Ramos (cell line): ENCODE data around the gene PDZRN4.

Experiments used
- in situ Hi-C: fragments of 300-500 bp; cut with MboI; formaldehyde crosslinking; loops from one replicate; pipeline ENCODE4 v1.14.3; 2022; ENCODE audit warnings: low sequenced_read_pairs; ENCODE audit not compliant: unreplicated experiment

Gene PDZRN4

DNA sequence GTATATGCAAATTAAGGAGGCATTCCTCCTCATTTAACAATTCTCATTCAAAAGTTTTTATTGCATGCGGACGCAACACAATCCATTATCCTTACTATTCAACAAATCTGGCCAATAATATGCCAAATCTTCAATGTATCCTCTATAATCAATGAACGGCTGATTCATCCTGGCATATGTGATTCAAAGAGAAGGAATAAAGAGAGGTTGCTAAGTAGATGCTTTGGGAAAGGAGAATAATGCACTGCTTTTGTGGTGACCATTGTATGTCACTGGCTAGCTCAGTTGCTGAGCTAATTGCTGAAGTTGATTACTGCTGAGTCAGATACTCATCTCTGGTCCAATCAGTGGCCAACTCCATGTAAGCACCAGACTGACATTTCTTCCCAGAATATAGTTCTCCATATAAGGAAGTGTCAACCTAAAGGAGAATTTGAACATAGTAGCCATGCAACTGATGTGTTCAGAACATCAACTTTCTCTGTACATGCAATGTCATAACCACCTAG lies 148.0 kb downstream of the PDZRN4 start:
- in situ Hi-C loops = no loop called here

DNA sequence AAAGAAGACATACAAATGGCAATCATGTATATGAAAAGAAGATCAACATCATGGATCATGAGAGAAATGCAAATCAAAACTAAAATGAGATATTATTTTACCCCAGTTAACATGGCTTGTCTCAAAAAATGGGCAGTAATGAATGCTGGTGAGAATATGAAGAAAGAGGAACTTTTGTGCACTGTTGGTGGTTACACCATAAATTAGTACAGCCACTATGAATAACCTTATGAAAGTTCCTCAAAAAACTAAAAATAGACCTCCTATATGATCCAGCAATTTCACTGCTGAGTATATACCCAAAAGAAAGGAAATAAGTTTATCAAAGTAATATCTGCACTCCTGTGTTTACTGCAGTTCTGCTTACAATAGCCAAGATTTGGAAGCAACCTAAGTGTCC lies 151.7 kb downstream of the PDZRN4 start:
- in situ Hi-C loops = no loop called here

DNA sequence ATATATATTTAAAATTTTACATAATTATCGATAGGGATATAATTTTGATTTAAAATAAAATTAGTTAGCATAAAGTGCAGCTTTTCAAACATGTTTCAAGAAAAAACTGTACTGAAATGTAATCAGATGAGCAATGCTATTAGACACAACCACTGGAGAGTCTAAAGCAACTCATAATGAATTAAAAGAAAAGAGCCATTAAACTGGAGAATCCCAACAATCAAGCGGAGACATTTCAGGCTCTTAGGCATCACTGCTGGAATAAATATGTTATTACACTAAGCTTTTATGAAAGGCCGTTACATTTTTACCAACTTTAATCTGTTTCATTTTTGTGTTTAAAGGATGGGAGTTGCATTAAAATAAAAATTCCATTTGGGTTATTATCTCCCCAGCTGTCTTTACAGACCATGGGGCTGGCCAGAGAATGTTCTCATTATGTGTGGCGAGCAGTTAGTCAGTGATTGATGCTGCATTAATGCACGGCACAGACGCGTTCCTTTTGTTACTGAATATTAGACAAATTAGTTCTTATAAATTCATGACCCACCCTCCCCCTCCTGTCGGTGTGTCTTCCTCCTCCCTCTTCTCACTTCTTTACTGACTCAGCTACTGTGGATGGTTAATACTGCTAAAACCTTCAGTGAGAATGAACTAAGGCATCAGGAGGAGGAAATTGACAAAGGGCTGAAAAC lies 156.8 kb downstream of the PDZRN4 start:
- in situ Hi-C loops = no loop called here

DNA sequence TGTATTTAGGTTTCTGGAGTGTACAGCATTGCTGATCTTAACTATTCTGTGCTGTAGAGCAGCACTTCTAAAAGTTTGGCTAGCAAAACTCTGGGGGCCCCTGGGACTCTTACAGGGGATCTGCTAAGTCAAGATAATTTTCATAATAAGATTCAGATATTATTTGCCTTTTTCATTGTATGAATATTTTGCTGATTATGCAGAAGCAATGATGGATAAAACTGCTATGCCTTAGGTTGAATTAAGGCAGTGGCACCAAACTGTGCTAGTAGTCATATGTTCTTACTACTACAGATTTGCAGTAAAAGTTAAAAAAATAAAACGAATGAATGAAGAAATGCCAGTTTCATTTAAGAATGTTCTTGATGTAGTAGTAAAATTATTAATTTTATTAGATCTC lies 160.1 kb downstream of the PDZRN4 start:
- in situ Hi-C loops = no loop called here

DNA sequence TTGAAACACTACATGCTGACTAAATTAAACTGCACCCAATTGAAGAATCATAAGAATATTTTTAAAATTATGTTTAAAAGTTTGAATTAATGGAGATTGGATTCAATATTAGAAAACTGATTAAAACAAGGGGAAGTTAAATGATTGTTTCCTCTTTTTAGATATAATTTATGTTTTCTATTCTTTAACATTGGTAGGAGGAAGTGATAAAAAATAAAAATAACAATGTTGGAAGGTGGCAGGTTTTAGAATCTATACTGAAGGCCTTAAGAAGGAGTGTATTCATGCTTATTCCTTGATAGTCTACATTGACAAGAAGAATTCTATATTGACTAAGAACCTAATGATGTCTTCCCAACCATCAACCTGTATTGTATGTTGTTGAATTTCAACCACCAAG lies 168.1 kb downstream of the PDZRN4 start:
- in situ Hi-C loops = no loop called here

DNA sequence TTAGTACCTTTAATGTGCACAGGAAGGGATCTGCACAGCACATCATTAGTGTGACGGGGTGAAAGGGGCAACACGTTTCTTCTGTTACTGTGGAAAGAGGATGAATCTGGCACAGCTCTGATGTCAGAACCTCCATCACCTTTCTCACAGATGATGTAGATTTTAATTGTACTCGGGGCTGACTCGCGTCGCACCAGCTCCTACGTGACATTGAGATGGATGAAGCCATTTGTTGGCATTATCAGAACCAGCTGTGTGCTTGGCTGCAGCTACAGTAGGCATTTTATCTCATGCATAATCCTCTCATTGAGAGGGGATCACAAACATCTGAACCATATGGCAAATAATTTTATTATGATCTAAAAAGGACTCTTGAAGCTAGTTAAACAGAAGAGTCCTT lies 173.6 kb downstream of the PDZRN4 start:
- in situ Hi-C loops = no loop called here

DNA sequence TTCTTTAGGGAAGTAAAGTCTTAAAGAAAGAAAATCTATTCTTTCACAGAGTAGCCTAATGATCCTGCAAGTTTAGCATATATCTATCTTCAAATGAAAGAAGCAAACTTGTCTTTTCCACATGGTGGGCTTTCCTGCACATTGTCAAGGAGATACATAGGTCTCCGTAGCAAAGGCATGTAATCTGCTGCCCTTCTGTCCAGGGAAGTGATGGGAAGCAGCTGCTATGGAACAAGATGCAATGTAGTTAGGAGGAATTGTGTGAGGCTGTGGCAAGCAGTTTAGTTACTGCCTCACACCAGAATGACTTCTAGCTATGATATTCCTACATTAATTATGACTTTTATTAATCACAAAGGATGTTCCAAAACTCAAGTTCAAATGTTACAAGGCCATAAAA lies 174.4 kb downstream of the PDZRN4 start:
- in situ Hi-C loops = no loop called here

DNA sequence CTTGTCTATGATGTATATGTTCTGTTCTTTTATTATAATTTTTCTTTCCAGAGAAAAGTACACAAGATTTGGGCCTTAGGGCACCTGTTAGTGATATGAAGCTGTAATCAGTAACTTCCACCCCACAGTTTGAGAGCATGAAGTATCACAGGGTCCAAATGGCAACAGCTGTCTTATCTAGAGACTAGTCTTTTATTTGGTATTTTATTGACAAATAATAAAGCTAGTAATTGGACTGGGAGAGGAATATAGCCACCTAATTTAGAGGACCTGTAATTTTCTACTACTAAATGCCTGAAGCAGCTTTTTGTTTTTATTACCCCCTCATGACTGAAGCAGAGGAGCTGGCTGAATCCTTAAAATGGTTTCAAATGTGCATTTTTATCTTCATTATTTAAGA lies 174.8 kb downstream of the PDZRN4 start:
- in situ Hi-C loops = no loop called here

DNA sequence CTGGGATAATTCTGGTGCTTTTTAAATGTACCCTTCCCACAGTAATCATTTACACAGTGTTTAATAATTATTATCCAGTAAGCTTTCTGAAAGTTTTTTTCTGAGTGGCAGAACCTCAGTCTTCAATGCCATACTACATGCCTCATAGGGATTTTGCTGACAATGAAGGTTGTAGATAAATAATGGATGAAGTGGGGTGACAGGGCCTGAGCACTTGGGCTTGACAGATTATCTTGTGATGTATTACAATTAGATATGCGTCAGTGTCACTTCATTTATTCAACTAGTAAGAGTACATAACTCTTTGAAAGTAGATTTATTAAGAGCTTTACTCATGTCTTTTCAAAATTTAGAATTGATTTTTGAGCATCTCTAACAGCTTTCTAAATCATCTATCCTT lies 176.1 kb downstream of the PDZRN4 start:
- in situ Hi-C loops = no loop called here

DNA sequence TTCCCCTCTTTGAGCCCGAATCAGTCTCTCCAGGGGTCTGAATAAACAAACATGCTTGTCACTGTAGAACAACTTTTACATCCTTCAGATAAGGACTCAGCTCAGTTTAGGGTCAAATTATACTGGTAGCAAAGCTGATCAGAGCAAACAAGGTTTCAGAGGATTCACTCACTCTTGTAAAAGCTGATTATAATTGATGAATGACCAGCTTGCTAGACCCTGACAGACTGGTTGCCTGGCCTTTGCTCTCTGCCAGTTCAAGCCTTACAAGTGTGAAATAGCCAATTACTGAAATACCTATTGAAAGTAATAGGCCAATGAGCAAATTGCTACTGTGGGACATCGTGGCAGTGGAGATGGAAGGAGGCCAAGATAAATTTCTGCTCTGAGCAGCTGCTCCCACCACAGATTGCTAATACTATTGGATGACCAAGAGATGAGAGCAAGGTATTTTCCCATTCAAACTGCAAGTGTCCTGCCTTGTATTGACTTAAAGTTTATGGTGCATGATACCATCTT lies 177.6 kb downstream of the PDZRN4 start:
- in situ Hi-C loops = no loop called here

DNA sequence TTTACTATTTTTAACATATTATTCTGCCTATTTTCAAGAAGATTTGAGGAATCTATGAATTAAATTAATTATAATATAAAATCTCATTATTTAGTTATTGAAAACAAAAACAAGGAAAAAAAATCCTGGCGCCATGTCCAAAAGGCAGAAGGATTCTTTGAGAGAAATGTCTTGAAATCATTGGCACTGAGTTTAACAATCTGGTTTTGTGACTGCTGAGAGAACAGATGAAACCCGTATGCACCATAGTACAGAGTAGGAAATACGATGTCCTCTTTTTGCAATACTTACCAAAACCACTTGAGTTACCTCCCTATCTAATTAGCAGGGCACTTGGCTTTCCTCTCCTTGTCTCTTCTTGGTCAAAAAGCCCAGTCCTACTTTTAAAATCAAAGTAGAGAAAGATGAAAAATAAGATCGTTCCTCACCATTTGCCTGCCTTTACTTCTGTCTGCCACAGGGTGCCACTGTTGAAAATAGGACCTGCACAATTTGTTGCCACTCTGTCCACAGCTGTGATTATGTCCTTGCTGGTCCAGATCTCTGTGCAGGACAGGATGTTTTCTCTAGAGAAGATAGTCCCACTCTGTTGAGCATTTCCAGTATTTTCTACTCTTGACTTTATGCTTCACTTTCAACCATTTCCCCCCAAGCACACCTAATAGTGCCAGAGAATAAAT lies 179.7 kb downstream of the PDZRN4 start:
- in situ Hi-C loops = no loop called here

DNA sequence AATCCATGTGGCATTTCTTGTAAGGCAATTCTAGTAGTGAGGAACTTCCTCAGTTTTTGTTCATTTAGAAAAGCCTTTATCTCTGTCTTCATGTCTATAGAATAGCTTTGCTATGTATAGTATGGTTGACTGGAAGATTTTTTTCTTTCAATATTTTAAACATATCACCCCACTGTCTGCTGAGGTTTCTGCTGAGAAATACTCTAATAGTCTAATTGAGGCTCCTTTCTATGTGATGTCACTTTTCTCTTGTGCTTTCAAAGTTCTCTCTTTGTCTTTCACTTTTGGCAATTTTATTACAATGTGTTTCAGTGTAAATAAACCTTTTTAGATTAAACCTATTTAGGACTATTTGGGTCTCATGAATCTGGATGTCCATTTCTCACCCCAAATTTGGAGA lies 192.8 kb downstream of the PDZRN4 start:
- in situ Hi-C loops = no loop called here

DNA sequence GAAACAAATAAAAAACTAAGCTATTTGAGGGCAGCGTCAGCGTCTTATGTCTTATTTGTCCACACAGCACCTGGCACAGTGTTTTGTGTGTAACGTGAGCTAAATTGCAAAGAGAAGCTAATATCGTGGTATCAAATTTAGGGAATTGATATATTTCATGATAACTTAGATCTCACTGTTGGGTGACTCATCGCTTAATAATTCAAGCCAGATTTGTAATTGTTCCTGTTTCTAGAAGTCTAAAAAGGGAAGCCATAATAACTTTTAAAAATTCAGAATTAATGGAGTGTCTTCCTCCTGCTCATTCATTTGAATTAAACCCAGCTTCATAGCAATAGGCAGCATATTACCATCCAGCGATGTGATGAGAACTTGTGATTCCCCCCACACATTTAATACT lies 214.7 kb downstream of the PDZRN4 start:
- in situ Hi-C loops = no loop called here

DNA sequence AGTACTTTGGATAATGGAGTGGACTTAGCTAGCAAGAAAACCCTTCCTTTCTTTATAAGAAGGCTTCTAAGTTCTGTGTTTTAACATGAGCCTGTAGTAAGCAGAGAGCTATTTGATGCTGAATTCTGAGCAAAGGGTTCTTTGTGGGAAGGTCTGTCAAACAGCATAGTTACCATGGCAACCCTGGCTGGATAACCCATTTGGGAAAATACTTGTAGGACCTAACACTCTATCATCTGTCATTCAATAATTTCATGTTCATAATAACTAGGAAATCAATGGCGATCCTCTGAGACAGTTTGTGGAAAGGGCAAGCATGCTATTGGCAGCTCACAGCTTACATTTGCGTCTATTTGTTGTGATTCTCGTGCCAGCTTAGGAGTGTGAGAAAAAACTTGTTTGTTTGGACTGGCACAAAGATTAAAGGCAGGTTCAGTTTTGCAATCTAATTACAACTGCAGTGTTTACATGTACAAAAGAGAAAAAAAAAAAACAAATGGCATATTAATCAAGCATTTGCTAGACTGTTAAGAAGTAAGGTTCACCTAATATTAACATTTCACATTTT lies 219.2 kb downstream of the PDZRN4 start:
- in situ Hi-C loops = no loop called here

DNA sequence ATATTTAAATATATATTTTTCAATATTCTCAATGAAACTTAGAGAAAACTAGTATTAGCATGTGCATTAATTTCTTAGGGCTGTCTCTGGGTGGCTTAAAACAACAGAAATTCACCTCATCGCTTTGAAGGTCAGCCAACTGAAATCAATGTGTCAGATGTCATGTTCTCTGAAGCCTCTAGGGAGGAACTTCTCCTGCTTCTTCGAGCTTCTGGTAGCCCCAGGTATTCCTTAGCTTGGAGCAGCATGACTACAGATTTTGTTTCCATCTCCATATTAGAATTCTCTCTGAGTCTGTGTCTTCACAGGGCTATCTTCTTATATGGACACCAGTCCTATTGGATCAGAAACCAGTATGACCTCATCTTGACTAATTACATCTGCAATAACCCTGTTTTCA lies 221.5 kb downstream of the PDZRN4 start:
- in situ Hi-C loops = no loop called here

DNA sequence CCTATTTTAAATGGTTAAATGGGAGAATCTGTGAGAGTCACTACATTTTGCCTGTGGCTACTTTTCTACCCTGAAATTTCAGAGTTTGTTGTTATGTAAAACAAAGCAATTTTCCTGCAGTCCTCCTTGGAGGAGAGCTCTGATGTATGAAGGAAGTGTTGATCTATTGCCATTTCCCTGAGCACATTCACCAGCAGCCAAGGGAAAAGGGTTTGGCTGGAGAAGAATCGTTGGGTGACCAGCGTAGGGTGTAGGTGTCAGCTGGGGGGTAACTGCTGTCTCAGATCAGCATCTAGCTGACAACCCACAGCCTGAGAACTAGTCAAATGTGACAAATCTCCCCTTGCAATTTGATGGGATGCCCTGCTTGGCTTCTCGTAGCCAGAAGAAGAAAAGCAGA lies 230.5 kb downstream of the PDZRN4 start:
- in situ Hi-C loops = no loop called here

DNA sequence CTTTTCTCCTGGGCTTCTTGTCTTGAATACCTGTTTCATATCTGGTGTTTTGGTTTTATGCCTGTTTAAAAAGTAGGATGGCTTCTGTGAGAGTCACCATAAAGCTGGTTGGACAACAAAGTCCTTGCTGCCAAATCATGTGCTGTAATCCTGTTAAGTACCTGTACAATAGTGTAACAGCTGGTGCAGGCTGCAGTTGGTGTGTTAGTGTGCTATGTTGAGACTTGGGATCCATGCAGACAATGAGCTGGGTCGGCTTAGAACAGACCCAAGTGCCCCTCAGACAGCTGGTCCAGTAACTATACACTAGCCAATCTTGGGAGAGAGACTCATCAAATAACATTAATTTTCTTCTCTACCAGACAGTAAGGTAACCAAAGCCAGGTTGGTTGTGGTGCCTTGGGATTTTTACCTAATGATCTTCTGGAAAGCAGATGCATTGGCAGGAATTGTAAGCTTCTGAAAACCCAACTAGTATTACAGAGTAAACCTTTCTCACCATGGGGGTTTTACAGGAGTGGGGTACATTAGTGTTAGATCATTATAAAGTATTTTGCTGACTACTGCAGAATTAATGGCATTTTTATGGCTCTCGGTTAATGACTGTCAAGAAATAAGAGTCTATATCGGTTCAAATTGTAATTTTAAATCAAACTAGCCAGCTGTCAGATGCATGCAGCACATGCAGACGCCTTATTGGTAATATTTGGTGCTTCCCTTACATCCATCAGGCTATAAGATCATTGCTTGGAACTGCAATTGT lies 231.2 kb downstream of the PDZRN4 start:
- in situ Hi-C loops = no loop called here

DNA sequence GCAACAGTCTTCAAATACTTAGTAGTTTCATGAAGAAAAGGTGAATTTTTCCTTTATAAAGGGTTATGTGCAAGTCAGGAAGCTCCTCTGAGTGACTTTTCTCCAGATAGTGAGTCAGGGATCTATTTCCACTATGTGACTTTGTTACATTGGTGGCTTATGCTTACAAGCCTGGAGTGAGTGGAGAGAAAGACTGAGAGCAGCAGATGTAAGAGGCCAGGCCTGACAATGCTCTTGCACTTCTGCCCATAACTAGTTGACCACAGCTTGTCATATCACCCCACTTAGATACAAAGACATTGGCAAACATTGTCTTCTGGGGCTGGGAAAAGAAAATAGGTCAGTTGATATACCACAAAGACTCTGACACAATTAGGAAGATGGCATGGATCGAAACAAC lies 236.5 kb downstream of the PDZRN4 start:
- in situ Hi-C loops = no loop called here

DNA sequence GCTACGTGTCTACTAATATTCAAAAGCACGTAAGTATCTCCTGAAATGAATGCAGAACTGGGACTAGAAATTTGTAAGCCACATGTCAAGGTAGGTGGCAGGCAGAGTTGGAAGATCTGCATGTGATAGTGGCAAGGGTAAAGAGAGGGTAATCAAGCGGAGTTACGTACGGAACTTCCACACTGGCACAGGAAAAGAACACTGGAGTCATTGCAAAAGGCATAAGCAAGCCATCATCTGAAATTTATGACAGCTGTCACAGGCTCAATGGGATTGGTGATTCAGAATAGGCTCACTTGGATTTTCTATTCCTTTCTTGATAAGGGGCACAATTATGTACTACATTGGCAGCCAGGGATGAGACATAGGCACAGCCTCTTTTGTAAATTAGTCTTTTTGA lies 245.3 kb downstream of the PDZRN4 start:
- in situ Hi-C loops = no loop called here

DNA sequence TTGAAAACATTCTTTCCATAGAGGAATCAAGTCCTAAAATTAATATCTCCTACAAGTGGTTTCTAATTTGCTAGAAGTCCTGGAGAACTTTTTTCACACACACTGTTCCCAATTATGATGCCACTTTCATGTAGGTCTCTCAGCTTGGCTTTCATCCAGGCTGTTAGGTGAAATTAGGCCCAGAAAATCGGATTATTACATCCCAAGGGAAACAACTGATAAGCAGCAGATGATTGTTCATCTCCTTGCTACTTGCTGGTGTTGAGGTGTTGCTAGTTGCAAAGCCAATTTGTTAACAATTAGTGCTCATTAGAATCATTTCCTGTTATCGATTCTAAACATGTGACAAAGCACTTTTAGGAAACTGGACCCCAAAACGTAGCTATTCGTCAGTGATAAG lies 248.0 kb downstream of the PDZRN4 start:
- in situ Hi-C loops = no loop called here

DNA sequence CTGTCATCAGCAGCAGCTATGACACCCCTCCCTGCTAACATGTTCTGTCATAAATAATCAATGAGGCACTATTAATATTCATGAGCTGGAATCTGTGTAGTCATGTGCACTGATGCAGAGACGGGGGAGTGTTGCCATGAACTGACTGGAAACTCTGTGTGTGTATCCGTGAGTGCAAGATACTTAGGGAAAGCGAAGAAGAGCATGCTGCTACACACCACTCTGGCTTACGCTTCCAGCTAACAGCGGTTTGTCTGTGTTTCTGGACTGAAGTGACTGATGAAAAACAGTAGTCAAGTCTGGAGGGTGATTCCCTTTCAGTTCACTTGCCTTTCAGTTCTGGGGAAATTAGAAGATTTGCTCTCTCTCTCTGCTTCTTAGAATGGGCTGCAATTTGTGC lies 249.4 kb downstream of the PDZRN4 start:
- in situ Hi-C loops = no loop called here
